ENCODE data around the gene VASH2.

VASH2 gene

DNA sequence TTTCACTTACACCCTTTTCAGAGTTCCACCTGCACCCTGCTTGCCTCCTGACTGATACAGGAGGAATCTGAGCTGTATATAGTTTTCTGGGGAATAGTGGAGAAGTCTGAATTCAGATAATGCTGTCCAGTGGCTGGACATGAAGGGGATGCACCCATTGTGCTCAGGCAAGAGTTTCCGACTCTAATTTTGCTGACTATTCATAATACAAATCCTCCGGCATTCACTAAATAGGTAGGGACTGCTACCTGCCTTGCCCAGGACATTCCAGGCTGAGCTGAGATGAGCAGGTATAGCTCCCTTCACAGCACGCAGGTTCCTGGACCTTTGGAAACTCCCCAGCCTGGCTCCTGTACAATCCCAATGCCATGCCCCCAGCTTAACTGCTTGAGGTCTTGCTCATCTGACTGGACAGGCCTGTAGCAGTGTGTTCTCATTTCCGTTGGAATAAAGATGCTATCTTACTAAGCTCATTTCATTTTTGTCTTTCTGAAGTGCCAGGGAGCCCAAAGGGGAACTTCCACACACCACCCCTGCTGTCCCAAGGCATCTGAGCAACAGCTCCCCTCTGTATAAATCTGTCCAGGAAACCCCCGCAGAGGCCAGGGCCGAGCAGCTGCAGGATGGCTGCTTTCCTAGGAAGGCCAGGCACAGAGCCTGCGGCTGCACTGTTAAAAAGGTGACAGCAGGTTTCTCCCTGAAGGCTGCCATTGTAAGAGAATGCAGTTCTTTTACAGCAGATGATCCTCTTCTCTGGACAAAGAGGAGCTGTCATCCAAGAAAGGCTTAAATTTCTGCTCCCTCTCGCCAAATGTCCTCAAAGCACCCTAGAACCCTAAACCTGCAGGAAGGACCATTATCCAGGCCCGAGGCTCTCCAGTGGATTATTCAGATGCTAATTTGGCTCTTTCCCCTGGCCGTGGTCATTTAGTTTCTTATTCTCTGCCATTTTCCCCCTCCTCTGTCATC lies 21.7 kb upstream of the VASH2 start:
- Histone ChIP-seq H3K36me3 (ENCODE audit: control insufficient read depth in 1 of 2, insufficient read depth in 2 of 2, low read length in 2 of 2) (no peaks in the 10 kb centered on the region), H3K4me1 (ENCODE audit: control insufficient read depth in 1 of 2, insufficient read depth in 2 of 2, low read length in 2 of 2) (no peaks in the 10 kb centered on the region), H3K27ac (ENCODE audit: low read depth, low read length) (no peak overlapping the region), H3K4me3 (ENCODE audit: low read depth in 1 of 2, low read length in 2 of 2) (no peak overlapping the region), H3K27me3 (ENCODE audit: control insufficient read depth in 1 of 2, insufficient read depth in 2 of 2, low read length in 2 of 2) (no peaks in the 10 kb centered on the region), H3K9me3 (ENCODE audit: control insufficient read depth in 1 of 2, low read length in 2 of 2) (no peaks in the 10 kb centered on the region), H3K9ac (ENCODE audit: low read depth in 1 of 2, low read length in 2 of 2) (no peak overlapping the region)

DNA sequence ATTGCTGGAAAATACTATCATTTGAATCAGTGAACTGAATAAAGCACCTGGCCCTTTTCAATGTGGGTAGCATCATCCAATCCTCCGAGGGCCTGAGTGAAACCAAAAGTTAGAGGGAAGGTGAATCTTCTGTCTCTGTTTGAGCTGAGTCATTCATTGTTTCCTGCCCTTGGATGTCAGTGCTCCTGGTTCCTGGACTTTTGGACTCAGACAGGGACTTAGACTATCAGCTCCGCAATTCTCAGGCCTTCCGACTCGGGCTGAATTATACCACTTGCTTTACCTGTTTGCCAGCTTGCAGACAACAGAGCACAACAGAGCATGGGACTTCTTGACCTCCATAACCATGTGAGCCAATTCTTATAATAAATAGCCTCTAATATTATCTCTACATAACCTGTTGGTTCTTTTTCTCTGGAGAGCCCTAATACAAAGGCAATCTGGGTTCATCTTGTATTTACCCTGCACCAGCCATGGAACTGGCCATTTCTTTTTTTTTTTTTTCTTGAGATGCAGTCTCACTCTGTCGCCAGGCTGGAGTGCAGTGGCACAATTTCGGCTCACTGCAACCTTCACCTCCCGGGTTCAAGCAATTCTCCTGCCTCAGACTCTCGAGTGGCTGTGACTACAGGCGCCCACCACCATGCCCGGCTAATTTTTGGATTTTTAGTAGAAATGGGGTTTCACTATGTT lies 19.2 kb upstream of the VASH2 start:
- H3K9me3 ChIP-seq (ENCODE audit: control insufficient read depth in 1 of 2, low read length in 2 of 2) = no peaks in the 10 kb centered on the region
- no peaks in the 10 kb centered on the region for H3K4me1 ChIP-seq (ENCODE audit: control insufficient read depth in 1 of 2, insufficient read depth in 2 of 2, low read length in 2 of 2)
- H3K4me3 ChIP-seq (ENCODE audit: low read depth in 1 of 2, low read length in 2 of 2) = no peak overlapping the region
- no peak overlapping the region for H3K9ac ChIP-seq (ENCODE audit: low read depth in 1 of 2, low read length in 2 of 2)
- no peaks in the 10 kb centered on the region for H3K36me3 ChIP-seq (ENCODE audit: control insufficient read depth in 1 of 2, insufficient read depth in 2 of 2, low read length in 2 of 2)
- H3K27ac ChIP-seq (ENCODE audit: low read depth, low read length) = no peak overlapping the region
- no peaks in the 10 kb centered on the region for H3K27me3 ChIP-seq (ENCODE audit: control insufficient read depth in 1 of 2, insufficient read depth in 2 of 2, low read length in 2 of 2)

DNA sequence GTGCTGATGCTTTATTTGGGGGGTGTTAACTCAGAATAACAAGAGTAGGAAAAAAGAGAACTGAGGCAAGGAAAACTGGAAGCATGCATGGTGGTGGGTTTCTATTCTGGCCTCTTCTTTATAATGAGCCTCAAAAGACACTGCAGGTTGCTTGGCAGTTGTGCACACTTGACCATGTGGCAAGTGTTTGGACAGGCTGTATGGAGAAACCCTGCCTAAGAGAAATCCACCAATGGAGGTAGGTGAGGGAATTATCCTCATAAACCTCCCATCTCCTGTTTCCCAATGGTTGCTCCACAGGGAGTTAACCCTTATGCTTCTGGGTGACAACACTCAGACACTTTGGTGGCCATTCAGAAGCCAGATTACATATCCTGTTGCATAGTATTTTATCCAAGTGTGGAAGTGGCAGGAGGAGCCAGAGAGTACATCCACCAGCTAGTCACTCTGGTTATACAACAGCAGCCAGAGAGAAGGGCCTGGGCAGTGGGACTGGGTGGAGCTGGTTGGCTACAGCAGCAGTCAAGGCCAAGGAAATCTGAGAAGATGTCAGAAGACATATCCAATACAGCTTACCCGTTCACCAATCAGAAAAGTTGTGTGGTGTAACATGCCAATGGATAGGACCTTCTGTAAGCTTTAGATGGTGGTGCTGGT lies 16.4 kb upstream of the VASH2 start:
- H3K27ac ChIP-seq (ENCODE audit: low read depth, low read length) = no peak overlapping the region
- H3K9me3 ChIP-seq (ENCODE audit: control insufficient read depth in 1 of 2, low read length in 2 of 2) = no peaks in the 10 kb centered on the region
- H3K9ac ChIP-seq (ENCODE audit: low read depth in 1 of 2, low read length in 2 of 2) = no peak overlapping the region

DNA sequence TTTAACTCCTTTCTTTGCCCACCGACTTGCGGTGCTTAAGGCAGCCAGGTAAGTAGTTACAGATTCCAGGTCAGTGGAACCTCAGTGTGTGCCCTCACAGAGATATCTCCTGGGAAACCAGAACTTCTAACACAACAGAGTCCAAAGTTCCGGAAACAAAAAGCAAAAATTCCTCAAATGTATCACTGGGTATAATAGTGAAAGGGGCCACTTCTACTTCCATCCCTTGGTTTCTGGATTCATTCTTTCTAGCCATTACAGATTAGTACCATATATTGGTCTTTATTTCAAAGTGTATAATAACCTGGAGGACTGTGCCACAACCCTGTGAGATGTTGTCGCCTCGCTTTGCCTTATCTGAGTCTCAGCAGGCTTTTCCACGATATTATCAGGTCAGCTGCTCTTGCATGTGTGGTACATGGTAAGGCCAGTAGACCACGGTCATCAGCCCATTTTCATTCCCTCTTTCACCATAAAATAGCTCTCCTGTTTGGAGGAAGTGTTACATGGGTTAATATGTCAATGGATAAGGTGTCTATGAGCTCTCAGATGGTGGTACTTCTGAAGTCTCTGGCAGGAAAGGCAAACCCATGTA lies 14.9 kb upstream of the VASH2 start:
- Histone ChIP-seq H3K9me3 (ENCODE audit: control insufficient read depth in 1 of 2, low read length in 2 of 2) (no peaks in the 10 kb centered on the region), H3K4me1 (ENCODE audit: control insufficient read depth in 1 of 2, insufficient read depth in 2 of 2, low read length in 2 of 2) (no peaks in the 10 kb centered on the region), H3K27ac (ENCODE audit: low read depth, low read length) (no peak overlapping the region), H3K9ac (ENCODE audit: low read depth in 1 of 2, low read length in 2 of 2) (no peak overlapping the region), H3K27me3 (ENCODE audit: control insufficient read depth in 1 of 2, insufficient read depth in 2 of 2, low read length in 2 of 2) (no peaks in the 10 kb centered on the region), H3K4me3 (ENCODE audit: low read depth in 1 of 2, low read length in 2 of 2) (no peak overlapping the region), H3K36me3 (ENCODE audit: control insufficient read depth in 1 of 2, insufficient read depth in 2 of 2, low read length in 2 of 2) (no peaks in the 10 kb centered on the region)

More for the DNA sequence above, 16.4 kb upstream of the VASH2 start:
- Histone ChIP-seq H3K4me1 (ENCODE audit: control insufficient read depth in 1 of 2, insufficient read depth in 2 of 2, low read length in 2 of 2) (no peaks in the 10 kb centered on the region), H3K27me3 (ENCODE audit: control insufficient read depth in 1 of 2, insufficient read depth in 2 of 2, low read length in 2 of 2) (no peaks in the 10 kb centered on the region), H3K36me3 (ENCODE audit: control insufficient read depth in 1 of 2, insufficient read depth in 2 of 2, low read length in 2 of 2) (no peaks in the 10 kb centered on the region), H3K4me3 (ENCODE audit: low read depth in 1 of 2, low read length in 2 of 2) (no peak overlapping the region)

DNA sequence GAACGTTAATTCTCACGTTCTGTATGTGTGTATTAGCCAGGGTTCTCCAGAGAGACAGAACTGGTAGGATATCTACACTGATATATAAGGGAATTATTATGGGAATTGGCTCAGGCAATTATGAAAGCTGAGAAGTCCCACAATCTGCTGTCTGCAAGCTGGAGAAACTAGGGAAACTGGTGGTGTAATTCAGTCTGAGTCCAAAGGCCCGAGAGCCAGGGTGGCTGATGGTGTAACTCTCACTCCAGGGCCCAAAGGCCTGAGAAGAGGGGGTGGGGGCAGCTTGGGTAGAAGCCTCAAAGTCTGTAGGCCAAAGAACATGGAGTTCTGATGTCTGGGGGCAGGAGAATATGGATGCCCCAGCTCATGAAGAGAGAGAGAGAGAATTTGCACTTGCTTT lies 13.3 kb upstream of the VASH2 start:
- no peaks in the 10 kb centered on the region for H3K4me1 ChIP-seq (ENCODE audit: control insufficient read depth in 1 of 2, insufficient read depth in 2 of 2, low read length in 2 of 2)
- H3K9ac ChIP-seq (ENCODE audit: low read depth in 1 of 2, low read length in 2 of 2) = no peak overlapping the region
- H3K27me3 ChIP-seq (ENCODE audit: control insufficient read depth in 1 of 2, insufficient read depth in 2 of 2, low read length in 2 of 2) = no peaks in the 10 kb centered on the region
- no peak overlapping the region for H3K4me3 ChIP-seq (ENCODE audit: low read depth in 1 of 2, low read length in 2 of 2)
- H3K27ac ChIP-seq (ENCODE audit: low read depth, low read length) = no peak overlapping the region
- no peaks in the 10 kb centered on the region for H3K9me3 ChIP-seq (ENCODE audit: control insufficient read depth in 1 of 2, low read length in 2 of 2)
- H3K36me3 ChIP-seq (ENCODE audit: control insufficient read depth in 1 of 2, insufficient read depth in 2 of 2, low read length in 2 of 2) = no peaks in the 10 kb centered on the region

DNA sequence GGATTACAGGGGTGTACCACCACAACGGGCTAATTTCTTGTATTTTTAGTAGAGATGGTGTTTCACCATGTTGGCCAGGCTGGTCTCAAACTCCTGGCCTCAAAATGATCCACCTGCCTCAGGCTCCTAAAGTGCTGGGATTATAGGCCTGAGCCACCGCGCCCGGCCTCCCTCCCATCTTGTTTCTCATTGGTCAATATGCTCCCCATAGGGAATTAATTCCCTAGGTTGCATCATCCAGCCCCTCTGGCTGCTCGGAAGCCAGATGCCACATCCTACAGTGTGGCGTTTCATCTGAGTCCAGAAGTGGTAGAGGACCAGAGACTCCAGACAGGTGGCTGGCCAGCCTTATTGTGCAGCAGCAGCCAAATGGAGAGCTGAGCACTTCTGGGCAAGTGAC lies 11.5 kb upstream of the VASH2 start:
- H3K4me1 ChIP-seq (ENCODE audit: control insufficient read depth in 1 of 2, insufficient read depth in 2 of 2, low read length in 2 of 2) = no peaks in the 10 kb centered on the region
- no peaks in the 10 kb centered on the region for H3K27me3 ChIP-seq (ENCODE audit: control insufficient read depth in 1 of 2, insufficient read depth in 2 of 2, low read length in 2 of 2)
- no peaks in the 10 kb centered on the region for H3K36me3 ChIP-seq (ENCODE audit: control insufficient read depth in 1 of 2, insufficient read depth in 2 of 2, low read length in 2 of 2)
- no peak overlapping the region for H3K27ac ChIP-seq (ENCODE audit: low read depth, low read length)
- no peaks in the 10 kb centered on the region for H3K9me3 ChIP-seq (ENCODE audit: control insufficient read depth in 1 of 2, low read length in 2 of 2)
- no peak overlapping the region for H3K9ac ChIP-seq (ENCODE audit: low read depth in 1 of 2, low read length in 2 of 2)
- no peak overlapping the region for H3K4me3 ChIP-seq (ENCODE audit: low read depth in 1 of 2, low read length in 2 of 2)

DNA sequence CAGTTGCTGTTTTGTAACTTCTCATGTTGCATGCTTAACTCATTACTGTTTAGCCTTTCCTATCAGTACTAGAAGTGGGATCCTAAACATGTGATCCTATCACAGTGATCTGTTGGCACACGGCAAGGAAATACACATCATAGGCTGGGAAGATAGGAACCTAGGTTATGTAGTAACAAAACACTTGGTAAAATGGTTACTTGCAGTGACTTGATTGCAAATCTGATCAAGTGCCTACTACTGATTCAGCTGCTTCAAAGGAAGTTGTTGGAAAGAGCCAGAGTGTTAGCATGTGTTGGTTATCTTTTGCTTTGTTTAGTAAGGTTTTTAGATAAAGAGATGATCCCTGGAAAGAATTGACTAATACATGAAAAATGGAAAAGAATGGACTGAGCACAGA lies 8.9 kb upstream of the VASH2 start:
- Histone ChIP-seq H3K27me3 (ENCODE audit: control insufficient read depth in 1 of 2, insufficient read depth in 2 of 2, low read length in 2 of 2) (no peaks in the 10 kb centered on the region), H3K4me3 (ENCODE audit: low read depth in 1 of 2, low read length in 2 of 2) (no peak overlapping the region), H3K36me3 (ENCODE audit: control insufficient read depth in 1 of 2, insufficient read depth in 2 of 2, low read length in 2 of 2) (no peaks in the 10 kb centered on the region), H3K4me1 (ENCODE audit: control insufficient read depth in 1 of 2, insufficient read depth in 2 of 2, low read length in 2 of 2) (no peaks in the 10 kb centered on the region), H3K27ac (ENCODE audit: low read depth, low read length) (no peak overlapping the region), H3K9ac (ENCODE audit: low read depth in 1 of 2, low read length in 2 of 2) (no peak overlapping the region), H3K9me3 (ENCODE audit: control insufficient read depth in 1 of 2, low read length in 2 of 2) (no peaks in the 10 kb centered on the region)

DNA sequence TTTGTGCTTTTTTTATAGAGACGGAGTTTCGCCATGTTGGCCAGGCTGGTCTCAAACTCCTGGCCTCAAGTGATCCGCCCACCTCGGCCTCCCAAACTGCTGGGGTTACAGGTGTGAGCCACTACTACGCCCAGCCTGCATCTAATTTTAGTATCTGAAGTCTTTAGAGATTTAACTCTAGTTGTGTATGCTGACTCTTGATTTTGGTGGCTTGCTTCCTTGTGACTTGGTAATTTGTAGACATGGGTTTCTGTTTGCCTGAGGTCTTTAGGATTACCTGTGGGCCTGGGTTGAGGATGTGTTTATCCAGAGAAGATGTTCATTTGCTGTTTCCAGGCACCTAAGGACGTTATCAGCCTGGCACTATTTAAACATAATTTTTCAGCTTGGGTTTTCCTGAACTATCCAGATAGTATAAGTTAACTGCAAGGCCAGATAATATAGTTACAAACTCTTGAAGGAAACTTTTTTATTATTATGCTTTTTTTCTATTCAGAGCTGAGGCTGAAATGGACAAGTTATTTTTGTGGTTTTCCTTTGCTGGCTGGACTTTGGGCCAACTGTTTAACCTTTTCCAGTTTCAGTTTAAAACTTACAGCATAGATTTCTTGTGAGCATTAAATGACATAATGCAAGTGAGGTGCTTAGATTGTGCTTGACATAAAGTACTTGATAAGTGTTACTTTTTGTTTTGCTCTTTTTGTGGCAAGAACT lies 7.5 kb upstream of the VASH2 start:
- no peaks in the 10 kb centered on the region for H3K27me3 ChIP-seq (ENCODE audit: control insufficient read depth in 1 of 2, insufficient read depth in 2 of 2, low read length in 2 of 2)
- no peaks in the 10 kb centered on the region for H3K9me3 ChIP-seq (ENCODE audit: control insufficient read depth in 1 of 2, low read length in 2 of 2)
- H3K9ac ChIP-seq (ENCODE audit: low read depth in 1 of 2, low read length in 2 of 2) = no peak overlapping the region
- no peaks in the 10 kb centered on the region for H3K36me3 ChIP-seq (ENCODE audit: control insufficient read depth in 1 of 2, insufficient read depth in 2 of 2, low read length in 2 of 2)
- no peak overlapping the region for H3K27ac ChIP-seq (ENCODE audit: low read depth, low read length)
- no peak overlapping the region for H3K4me3 ChIP-seq (ENCODE audit: low read depth in 1 of 2, low read length in 2 of 2)
- H3K4me1 ChIP-seq (ENCODE audit: control insufficient read depth in 1 of 2, insufficient read depth in 2 of 2, low read length in 2 of 2) = no peaks in the 10 kb centered on the region

DNA sequence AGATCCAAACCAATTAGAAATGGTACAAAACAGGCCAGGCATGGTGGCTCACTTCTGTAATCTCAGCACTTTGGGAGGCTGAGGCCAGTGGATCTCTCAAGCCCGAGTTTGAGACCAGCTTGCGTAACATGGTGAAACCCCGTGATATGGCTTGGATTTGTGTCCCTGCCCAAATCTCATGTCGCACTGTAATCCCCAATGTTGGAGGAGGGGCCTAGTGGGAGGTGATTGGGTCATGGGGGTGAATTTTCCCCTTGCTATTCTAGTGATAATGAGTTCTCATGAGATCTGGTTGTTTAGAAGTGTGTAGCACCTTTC lies 7.0 kb upstream of the VASH2 start:
- Histone ChIP-seq H3K9me3 (ENCODE audit: control insufficient read depth in 1 of 2, low read length in 2 of 2) (no peaks in the 10 kb centered on the region), H3K27ac (ENCODE audit: low read depth, low read length) (no peak overlapping the region)

More for the DNA sequence above, 7.0 kb upstream of the VASH2 start:
- H3K9ac ChIP-seq (ENCODE audit: low read depth in 1 of 2, low read length in 2 of 2) = no peak overlapping the region
- H3K36me3 ChIP-seq (ENCODE audit: control insufficient read depth in 1 of 2, insufficient read depth in 2 of 2, low read length in 2 of 2) = no peaks in the 10 kb centered on the region
- H3K4me3 ChIP-seq (ENCODE audit: low read depth in 1 of 2, low read length in 2 of 2) = no peak overlapping the region
- no peaks in the 10 kb centered on the region for H3K4me1 ChIP-seq (ENCODE audit: control insufficient read depth in 1 of 2, insufficient read depth in 2 of 2, low read length in 2 of 2)
- no peaks in the 10 kb centered on the region for H3K27me3 ChIP-seq (ENCODE audit: control insufficient read depth in 1 of 2, insufficient read depth in 2 of 2, low read length in 2 of 2)
